ENCODE data around the gene MYL1.

Gene MYL1

DNA sequence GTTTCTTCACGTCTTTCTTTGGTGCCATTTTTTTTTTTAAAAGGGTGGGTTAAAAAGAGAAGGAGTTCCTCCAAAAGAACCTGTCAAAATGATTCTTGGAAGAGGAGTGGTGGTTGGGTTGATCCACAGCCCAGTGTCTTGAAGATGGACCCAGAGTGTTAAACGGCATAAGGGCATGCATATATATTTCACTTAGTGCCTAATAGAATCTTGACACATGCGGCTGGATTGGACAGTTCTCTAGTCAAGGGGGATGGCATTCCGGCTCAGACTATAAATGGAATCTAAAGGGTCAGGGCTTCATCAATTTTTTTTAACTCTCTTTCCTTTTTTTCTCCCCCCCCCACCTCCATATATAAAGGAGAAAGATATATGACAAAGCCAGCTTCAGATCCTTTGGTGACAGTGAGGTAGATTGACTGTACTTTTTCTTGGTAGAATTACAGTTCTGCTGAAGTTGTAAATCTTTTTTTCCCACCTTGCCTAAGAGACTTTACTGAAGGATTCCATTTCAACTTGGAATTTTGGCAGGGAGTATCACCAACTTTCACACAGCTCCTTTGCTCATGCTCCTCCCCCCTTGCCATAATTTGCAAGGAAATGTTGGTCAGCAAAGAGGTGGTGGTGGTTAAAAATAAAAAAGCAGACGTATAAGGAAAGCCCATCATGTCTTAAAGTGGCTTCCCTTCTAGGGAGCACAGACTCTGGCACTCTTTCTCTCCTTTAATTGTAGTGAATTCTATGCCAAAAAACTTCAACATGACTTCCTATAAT is at the start of gene MYL1:
MYL1 (minus strand) TSS at position 160 of the 774 bp plus-strand sequence; CDS start at position 28, 132 bp downstream.
- DNase-seq = no peak
- intact Hi-C loops (cut with DNase I) = no loop called here

DNA sequence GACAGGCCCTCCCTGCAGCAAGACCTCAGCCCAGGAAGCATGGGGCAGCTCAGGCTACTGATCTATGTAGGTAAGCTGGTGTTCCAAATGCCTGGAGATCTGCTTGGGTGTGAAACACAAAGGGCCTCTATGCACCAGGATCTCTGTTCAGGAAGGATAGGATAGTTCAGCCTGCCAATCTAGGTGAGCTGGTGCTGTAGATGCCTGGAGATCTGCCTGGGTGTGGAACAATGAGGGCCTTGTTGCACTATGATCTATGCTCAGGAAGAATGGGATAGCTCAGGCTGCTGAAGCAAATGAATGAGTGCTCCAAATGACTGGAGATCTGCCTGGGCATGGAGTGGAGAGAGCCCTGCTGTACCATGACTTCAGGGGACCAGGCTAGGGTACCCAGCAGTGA is 48.9 kb upstream of the MYL1 start:
- no peak for DNase-seq
- intact Hi-C loops (cut with DNase I) = no loop called here

DNA sequence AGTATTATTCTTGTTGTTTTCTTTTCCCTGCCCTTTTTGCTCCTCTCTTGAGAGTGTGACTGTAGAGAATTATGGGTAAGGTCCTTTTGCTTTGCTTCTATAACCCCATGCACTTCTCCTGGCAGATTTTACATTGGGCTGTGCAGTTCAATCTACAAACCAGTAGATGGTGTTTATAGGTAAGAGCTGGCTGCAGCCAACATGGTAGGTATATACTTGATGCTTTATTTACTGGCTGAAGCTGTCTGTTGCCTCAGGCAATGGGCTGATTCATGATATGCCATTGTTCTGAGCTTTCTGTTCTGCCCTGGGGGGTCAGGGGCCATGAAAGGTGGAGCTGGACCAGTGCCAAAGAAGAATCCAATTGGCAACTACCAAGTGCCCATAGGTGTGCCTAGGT is 48.3 kb upstream of the MYL1 start:
- no peak for DNase-seq
- intact Hi-C loops (cut with DNase I) = no loop called here

DNA sequence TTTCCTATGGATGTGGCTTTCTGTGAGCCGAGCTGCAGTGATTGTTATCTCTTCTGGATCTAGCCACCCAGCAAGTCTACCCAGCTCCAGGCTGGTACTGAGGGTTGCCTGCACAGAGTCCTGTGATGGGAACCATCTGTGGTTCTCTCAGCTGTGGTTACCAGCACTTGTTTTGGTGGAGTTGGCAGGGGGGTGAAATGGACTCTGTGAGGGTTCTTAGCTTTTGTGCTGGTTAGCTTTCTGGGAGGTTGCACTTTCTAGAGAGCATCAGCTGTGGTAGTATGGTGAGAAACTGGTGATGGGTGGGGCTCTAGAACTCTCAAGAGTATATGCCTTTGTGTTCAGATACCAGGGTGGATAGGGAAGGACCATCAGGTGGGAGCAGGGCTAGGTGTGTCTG is 45.4 kb upstream of the MYL1 start:
- no peak for DNase-seq
- intact Hi-C loops (cut with DNase I) = no loop called here

DNA sequence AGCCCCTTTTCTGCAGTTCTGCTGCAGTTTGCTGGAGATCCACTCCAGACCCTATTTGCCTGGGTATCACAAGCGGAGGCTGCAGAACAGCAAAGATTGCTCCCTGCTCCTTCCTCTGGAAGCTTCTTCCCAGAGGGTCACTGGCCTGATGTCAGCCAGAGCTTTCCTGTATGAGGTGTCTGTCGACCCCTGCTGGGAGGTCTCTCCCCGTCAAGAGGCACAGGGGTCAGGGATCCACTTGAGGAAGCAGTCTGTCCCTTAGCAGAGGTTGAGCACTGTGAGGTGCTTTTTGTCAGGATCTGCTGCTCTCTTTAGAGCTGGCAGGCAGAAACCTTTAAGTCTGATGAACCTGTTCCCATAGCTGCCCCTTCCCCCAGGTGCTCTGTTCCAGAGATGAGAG is 42.0 kb upstream of the MYL1 start:
- intact Hi-C loops (cut with DNase I) = no loop called here
- DNase-seq = no peak

DNA sequence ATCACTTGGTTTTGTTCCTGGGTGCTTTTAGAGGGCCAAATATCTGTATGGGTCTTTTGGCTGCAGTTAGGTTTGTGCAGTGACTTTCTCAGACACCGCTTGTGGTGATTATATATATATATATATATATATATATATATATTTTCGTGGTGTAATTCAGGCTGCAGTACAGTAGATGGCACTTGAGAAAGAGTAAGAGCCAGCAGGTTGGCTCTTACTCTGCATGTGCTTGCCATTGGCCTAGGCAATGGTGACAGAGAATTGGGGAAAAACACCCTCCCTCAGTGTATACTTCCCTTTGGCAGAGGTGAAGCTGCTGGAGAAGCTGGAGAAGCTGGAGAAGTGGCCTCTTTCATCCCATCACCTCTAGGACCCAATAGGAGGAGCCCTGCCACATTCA is 22.2 kb upstream of the MYL1 start:
- intact Hi-C loops (cut with DNase I) = no loop called here

DNA sequence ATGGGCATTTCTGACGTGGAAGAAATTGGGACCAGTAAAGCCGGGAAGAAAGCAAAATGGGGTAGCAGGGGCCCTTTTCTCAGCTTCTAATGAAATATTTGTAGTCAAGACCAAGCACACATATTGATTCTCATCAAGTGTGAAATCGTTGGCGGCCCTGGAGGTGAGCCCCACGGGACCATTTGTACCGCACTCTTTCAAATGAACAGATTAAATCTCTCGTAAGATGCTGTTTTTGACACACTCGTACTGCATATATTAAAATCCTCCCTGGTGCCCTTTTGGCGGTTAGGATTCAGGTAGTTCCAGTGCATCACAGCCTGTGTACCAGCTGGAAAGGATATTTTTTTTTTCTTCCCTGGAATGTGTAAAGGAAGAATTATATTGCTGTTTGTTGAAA is 9.9 kb upstream of the MYL1 start:
- peak in 1 of 10 donors; percentile 20 for DNase-seq
- intact Hi-C loops (cut with DNase I) = no loop called here

More for the DNA sequence above, 22.2 kb upstream of the MYL1 start:
- no peak for DNase-seq

DNA sequence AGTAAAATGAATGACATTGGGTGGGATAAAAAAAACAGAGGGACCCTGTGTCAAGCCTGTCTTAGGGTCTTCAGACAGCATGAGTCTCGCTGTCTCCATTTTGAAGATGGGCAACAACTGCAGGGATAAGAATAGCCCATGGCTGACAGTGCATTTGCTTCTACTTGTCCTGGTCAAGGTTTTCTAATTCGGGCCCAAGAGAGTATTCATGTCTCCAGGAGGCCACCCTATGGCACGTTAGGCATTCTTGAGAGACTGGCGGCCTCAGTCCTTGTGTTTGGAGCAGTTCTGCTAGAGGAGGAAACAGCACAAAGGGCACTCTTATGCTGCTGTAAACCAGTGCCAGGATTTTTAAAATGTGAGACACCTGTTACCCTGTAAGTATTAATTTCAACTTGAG is 9.5 kb upstream of the MYL1 start:
- intact Hi-C loops (cut with DNase I) = no loop called here
- DNase-seq = no peak

DNA sequence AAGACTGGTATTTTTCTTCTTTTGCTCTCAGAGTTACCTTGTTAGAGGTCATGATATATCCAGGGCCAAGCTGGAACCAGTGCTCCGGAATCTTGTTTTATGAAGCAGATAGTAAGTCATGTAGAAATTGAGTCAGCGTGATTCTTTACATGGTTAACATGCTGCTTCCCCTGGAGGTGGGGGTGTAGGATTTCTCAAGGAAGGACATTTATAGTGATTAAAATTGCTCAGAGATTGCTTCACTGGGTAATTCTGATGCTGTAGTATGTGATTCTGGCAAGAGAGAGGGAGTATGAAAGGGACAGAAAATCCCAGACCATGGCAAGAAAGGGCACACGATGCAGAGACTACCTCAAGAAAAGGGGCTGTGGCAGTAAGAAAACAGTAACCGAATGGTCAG is 8.0 kb upstream of the MYL1 start:
- intact Hi-C loops (cut with DNase I) = no loop called here
- DNase-seq = no peak

DNA sequence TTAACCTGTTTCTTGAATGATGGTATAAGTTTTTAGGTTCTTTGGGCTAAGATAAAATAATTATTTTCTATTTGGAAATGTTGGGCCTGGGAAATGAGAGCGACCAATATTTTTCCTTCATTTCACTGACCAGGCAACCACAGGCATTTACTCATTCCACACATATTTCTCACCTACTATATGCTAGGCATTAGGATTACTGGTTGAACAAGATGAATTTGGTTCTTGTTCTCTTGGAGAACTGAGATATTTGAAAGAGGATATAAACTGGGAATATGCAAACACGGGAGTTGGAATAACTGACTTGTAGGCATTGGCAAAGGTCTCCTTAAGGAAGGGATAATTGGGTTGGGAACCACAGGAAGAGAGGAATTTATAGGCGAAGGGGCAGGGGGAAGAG is 3.9 kb upstream of the MYL1 start:
- no peak for DNase-seq
- intact Hi-C loops (cut with DNase I) = no loop called here

DNA sequence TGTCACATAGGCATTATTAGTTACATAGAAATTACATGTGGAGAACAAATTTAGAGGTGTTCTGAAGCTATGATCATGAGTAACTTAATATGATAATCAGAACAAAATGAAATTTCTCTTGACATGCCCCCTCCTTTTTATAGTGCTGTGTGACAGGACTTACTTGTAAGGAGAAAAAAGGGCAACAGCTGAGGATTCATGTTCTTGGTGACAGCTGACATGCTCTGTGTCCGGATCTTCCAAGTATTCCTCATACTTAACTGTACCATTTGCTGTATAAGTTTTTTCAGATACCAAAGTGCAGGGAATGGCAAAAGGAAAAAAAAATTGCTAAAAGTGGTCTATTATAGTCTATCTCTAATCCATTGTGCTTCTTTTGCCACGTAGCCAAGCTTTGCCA is 3.5 kb upstream of the MYL1 start:
- no peak for DNase-seq
- intact Hi-C loops (cut with DNase I) = no loop called here

DNA sequence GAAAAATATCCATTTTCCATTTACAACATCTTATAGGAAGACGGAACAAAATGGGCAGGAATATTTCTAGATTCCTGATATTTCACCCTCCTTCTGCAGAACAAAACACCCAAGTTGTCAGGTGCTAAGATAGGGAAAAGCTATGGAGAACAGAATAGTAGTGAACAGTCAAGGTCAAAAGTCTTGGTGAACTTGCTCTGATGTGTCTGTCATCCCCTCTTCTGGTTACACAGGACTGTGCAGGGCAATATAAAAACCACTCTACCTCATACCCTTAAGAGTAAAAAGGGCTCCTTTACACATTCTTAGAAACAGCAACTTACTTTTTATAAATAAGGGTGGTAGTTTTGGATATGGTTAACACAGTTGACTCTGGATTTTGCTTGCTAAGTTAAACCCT is 4.4 kb downstream of the MYL1 start:
- DNase-seq = no peak
- intact Hi-C loops (cut with DNase I) = no loop called here

DNA sequence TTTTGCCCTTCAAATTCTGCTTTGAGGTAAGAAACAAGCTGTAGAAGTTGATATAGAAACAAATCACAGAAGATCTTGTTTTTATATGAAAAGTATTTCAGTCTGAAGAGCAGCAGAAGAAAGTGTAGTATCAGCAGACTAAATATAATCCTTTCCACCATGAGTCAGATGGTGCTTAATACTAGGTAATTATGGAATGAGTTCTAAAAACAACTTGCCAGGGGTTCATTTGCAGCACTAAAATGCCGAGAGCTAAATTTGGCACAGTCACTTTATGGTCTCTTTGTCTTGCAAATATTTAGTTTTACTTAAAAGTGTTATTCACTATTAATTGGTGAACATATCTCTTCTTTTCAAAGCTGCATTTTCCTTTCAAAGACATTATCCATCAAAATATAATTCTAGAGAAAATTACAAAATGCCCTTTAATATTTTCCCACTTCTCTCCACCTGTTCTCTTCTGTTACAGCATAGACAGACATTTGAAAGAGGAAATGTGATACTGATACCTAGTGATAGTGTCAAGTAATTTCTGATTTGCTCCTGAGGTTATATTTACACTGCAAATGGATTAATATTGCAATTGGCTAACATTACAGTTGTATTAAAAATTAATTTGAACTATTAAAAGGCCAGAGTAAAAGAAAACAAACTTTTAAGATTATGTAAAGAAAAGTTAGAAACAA is 5.3 kb downstream of the MYL1 start:
- intact Hi-C loops (cut with DNase I) = no loop called here
- DNase-seq = no peak

DNA sequence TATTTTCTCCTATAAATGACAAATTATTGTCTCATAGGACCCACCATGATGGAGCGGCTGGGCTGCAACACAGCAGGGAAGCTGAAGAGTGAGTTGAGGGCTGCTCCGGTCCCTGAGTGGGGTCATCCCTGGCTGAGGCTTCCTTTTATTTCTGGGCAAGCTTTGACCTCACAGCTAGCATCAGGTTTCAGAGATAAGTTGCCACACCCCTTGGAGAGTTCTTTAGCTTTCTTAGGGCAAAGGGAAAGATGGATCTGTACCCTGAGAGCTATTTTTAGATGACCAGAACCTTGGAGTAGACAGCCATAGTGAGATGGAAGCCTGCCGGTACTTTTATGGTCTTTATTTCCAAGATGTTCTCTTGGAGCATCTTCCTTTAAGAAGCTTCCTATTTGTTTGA is 11.5 kb downstream of the MYL1 start:
- intact Hi-C loops (cut with DNase I) = no loop called here
- DNase-seq = peak in 1 of 10 donors; percentile 42

DNA sequence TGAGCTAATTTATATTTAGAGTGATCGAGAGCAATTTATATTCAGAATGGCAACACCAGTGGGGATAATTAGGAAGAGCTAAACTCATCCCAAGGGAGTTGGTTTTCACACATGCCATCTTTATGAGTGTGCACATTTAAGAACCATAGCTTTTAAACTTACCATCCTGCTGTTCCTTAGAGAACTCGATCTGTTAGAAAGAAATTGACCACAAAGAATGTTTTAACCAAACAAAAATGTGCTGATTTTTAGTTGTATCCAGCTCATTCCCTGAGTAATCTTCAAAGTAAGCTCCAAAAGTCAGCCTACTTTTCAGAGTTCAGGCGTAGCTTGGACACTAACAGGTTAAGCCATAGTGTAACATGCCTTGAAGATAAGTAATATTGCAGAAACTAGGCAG is 12.6 kb downstream of the MYL1 start:
- no peak for DNase-seq
- intact Hi-C loops (cut with DNase I) = no loop called here

DNA sequence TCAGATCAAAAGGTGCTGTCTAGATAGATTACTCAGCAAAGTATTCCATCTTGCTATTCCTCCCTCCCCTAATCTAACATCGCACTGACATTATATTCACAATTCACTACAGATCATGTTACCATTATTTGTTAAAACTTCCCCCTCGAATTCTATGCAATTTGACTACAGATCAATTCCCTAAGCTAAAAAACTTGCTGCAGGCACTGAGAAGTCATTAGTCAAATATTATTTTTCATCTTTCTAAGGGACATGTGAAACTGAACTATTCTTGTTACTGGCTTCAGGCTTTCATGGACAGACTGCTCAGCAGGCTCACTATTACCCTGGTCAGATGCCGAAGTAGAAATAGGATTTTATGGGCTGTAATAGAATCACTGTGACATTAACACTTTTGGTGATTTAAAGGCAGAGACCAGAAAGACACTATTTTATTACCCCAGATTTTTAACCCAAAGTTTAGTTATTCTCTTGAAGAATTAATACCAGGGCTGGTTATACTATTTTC is 15.1 kb downstream of the MYL1 start:
- intact Hi-C loops (cut with DNase I) = no loop called here
- DNase-seq = no peak

DNA sequence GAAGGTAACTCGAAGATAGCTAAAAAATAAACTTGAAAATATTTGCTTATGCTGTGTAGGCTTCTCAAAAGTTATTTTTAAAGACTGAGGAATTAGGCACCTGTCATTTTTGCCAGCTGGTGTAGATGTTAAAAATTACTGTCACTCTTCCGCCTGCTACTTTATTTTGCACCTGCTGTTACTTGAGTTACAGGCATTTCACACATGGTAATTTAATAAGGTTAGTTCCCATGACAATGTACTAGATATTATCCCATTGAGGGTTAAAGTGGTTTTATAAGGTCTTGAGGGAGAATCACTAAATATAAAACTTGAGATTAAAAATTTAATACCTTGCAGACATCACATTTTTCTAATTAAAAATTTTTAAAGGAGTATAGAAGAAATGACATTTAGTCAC is 26.6 kb downstream of the MYL1 start:
- DNase-seq = no peak
- intact Hi-C loops (cut with DNase I) = no loop called here

DNA sequence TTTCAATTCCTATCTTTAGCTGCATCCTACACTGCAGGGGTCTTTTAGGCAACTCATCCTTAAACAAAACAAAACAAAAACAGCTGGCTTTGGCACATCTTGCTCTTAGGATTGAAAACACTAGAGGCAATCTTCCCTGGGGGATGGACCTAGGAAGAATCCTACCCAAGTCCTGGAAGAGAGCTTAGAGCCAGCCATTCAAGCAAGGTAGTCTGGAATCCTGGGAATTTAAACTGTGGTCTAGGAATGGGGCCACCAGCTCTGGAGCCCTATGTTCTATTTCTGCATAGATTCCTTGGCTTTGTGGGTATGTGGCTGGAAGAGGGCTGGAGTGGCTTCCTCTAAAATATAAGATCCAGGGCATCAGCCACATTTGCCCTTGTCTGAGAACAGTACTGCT is 27.7 kb downstream of the MYL1 start:
- DNase-seq = no peak
- intact Hi-C loops (cut with DNase I) = no loop called here

DNA sequence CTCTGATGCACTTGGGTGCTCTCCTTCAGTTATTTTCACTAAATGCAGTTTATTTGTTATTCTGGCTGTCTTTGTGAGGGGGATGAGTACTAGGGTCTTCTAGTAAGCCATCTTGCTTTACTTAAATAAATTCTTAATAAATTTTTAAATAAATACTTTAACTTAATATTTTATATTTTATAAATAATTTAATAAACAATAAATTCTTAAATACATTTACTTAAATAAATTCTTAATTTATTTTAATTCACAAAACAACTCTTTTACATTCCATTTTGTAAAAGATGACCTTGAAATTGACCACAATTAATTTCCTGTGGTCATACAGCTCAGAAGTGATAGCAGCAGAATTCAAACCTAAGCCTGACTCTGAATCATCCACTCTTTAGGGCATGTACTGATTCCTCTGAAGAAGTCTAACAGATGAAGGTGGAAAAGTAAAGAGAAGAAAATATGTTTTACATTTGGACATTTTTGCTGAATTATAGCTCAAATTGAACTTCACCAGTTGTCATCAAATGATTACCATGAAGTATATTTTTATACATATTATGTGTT is 28.8 kb downstream of the MYL1 start:
- intact Hi-C loops (cut with DNase I) = no loop called here
- no peak for DNase-seq

DNA sequence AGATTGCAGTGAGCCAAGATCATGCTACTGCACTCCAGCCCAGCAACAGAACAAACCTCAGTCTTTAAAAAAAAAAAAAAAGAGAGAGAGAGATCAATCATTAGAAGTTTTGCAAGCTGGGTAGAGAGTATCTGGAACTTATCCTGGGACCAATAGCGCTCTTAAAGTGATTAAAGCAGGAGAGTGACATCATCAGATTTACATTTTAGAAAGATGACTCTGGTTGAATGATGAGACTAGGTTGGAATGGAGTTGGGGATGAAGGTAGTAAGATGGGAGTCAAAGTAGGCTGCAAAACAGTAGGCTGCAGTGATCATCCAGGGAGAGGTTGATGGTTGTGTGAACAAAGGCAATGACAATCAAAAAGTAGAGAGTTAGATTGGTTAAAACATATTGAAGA is 37.8 kb downstream of the MYL1 start:
- no peak for DNase-seq
- intact Hi-C loops (cut with DNase I) = no loop called here

DNA sequence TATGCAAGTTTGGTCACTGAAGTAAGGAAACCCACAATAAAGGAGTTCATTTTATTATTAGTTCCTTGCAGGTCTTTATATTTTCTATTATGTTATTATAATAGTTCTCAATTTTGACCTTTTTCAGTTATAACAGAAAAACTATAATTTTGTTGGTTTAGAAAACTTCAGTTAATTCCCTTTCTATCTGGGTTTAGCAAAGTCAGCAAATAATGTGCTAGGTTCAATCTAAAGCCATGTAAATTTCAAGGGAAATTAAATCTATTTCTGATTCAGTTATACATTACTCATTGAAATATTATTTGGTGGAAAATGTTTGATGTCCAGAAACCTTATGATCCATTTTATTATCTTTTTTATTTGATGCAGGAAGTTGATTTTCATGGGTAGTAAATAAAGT is 43.7 kb downstream of the MYL1 start:
- DNase-seq = no peak
- intact Hi-C loops (cut with DNase I) = no loop called here

DNA sequence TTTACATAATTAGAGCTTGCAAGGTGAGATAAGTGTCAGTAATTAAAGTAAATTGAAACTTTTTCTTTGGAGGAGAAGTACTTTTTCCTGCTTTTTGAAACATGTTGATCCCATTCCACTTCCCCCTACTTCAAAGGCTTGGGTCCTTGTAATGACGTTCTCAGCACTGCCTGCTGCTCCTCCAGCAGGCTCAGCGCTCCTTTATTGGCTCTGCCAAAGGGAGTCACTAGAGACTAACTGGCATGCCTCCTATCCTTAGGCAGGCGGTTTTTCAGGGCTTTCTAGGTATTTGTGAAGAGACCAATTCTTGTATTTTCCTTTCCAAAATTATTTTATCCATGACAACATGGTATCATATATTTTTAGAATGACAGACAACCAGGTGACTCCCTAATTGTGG is 45.8 kb downstream of the MYL1 start:
- DNase-seq = no peak
- intact Hi-C loops (cut with DNase I) = no loop called here
